GM10266 (cell line): ENCODE data around the gene OR56A3.

ENCODE experiments used
- DNase-seq: peaks from one replicate; pipeline ENCODE4 v3.0.0; 2012; ENCODE audit errors: extremely low spot score
- TF ChIP-seq, protein P1 (sequence below): IDR thresholded peaks from 2 replicates; pipeline ENCODE4 v1.5.1; 2012; ENCODE audit warnings: mild to moderate bottlenecking, low read depth; ENCODE audit not compliant: control insufficient read depth, insufficient read depth; ENCODE audit errors: missing control alignments

OR56A3 gene

DNA sequence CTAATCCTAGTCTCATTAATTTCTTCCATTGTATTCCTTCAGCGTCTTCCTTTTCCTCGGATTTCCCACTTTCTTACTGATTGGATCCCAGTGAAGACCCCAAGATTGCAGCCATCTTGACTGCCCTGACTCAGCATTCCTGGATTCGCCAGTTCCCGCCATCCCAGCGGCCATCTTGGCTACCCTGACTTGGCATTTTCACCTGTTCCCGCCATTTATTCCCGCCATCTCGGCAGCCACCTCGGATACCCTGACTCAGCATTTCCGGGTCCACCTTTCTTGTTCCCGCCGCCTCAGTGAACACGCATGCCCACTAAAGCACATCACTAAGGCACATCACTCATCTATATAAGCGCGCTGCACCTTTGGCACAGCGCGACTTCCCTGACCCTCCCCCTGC lies 13.8 kb upstream of the OR56A3 start:
- no peak for DNase-seq
- TF ChIP-seq, protein P1, sequence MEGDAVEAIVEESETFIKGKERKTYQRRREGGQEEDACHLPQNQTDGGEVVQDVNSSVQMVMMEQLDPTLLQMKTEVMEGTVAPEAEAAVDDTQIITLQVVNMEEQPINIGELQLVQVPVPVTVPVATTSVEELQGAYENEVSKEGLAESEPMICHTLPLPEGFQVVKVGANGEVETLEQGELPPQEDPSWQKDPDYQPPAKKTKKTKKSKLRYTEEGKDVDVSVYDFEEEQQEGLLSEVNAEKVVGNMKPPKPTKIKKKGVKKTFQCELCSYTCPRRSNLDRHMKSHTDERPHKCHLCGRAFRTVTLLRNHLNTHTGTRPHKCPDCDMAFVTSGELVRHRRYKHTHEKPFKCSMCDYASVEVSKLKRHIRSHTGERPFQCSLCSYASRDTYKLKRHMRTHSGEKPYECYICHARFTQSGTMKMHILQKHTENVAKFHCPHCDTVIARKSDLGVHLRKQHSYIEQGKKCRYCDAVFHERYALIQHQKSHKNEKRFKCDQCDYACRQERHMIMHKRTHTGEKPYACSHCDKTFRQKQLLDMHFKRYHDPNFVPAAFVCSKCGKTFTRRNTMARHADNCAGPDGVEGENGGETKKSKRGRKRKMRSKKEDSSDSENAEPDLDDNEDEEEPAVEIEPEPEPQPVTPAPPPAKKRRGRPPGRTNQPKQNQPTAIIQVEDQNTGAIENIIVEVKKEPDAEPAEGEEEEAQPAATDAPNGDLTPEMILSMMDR, result no peak

DNA sequence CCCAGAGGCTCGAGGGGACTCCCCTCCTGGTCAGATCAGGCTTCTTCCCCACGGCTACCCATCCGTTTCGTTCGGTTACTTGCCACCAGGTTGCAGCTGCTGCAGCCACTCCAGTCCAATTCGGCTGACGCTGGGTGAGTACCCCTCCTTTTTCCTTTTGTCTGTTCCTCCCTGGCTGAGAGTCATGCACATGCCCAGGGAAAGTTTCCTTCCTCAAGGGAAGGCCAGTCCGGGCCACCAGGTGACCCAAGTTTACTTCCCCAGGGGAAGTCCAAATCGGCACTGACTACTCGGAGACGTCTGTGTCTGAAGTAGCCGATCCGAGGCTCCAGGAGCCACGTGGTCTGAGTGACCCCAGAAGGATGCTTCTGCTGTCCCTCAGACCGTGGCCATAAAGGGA lies 13.2 kb upstream of the OR56A3 start:
- DNase-seq, result no peak
- TF ChIP-seq, protein P1, result no peak

DNA sequence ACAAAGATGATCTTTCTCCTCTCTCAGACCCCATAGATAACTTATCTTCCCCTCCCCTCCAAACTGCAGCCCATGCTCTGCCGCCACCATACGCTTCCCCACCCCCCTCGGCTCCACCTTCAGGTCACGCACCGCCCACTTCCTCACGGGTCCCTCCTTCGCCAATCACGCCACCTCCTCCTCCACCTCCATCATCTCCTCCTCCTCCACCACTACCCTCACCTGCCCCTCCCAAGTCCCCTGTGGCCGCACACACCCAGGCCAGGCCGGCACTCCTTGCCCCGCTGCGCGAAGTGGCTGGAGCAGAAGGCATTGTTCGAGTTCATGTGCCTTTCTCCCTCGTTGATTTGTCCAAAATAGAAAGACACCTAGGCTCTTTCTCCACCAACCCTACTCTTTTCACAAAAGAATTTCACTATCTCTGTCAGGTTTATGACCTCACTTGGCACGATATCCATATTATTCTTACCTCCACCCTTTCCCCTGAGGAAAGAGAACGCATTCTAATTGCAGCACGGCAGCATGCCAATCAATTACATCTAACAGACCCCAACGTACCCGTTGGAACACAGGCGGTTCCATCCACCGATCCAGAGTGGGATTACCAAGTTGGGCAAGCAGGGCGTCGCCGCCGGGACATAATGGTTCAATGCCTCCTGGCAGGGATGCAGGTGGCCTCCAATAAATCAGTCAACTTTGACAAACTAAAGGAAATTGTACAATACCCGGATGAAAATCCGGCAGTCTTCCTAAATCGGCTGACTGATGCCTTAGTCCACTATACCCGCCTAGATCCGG lies 12.3 kb upstream of the OR56A3 start:
- DNase-seq, result no peak
- TF ChIP-seq, protein P1, result no peak

DNA sequence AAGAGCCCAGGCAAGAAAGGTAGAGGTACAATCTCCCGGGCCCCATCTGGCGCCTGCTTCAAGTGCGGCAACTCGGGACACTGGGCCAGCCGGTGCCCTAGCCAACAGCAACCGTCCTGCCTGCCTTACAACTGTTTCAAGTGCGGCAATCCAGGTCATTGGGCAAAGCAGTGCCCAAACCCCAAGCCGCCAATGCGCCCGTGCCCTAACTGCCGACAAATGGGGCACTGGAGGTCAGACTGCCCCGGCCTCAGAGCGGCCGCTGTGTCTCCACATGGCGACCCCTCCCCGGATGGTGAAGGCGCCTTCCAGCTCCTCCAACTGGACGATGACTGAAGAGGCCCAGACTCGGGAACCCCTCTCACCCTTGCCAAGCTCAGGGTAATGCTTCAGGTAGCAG lies 11.4 kb upstream of the OR56A3 start:
- no peak for DNase-seq
- TF ChIP-seq, protein P1, result no peak

DNA sequence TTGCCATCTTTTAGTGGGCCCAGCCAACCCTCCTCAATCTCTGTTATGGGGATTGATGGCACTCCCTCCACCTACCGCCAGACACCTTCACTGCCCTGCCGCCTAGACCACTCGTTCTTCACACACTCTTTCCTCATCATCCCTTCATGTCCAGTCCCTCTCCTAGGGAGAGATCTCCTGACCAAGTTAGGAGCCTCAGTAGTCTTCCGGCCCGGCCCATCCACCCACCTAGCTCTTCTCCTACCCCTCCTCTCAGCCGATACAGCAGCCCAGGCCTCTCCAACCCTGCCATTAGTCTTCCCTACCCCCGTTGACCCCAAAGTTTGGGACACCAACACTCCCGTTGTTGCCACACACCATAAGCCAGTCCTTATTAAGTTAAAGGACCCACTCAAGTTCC lies 11.0 kb upstream of the OR56A3 start:
- DNase-seq, result no peak
- TF ChIP-seq, protein P1, result no peak

GRCh38 chr11:5932671-5933070 lies 9.4 kb upstream of the OR56A3 start:
- TF ChIP-seq, protein P1, result no peak
- no peak for DNase-seq

GRCh38 chr11:5933116-5933515 lies 8.9 kb upstream of the OR56A3 start:
- TF ChIP-seq, protein P1, result no peak
- no peak for DNase-seq
